Left renal cortex interstitium (tissue), 4 donors: ENCODE measurements around the gene ACKR3. TPM values are rescaled to one million over a fixed set of nuclear protein-coding genes. Genes with fewer than 3 reads are reported as not detected.

Experiments used
- DNase-seq, 4 donors: peaks; one replicate each; pipeline ENCODE4 v3.0.0-alpha.2; 2013; ENCODE audit warnings: low read depth in 4 of 4, low spot score in 2 of 4, missing footprints in 1 of 4
- polyA plus RNA-seq, 4 donors: library from polyadenylated mRNA; unstranded; fragments of 120-200 nt; gene quantifications; one replicate each; pipeline ENCODE4 v1.2.1, GENCODE V29; 2013; ENCODE audit not compliant: insufficient read length in 4 of 4

The ACKR3 gene
- polyA plus RNA-seq, 4 donors: 58.9 to 75.9 (median 66.3) TPM

- no peak for DNase-seq
Observed at GRCh38 chr2:236625156-236625690, 55.6 kb downstream of the ACKR3 start.

GRCh38 chr2:236626391-236627150 lies 56.9 kb downstream of the ACKR3 start:
- no peak for DNase-seq

- no peak for DNase-seq
Observed at GRCh38 chr2:236627193-236627592, 57.6 kb downstream of the ACKR3 start.

GRCh38 chr2:236627841-236628240 lies 58.2 kb downstream of the ACKR3 start:
- DNase-seq: no peak

- DNase-seq: no peak
Observed at GRCh38 chr2:236628256-236628901, 58.8 kb downstream of the ACKR3 start.

- DNase-seq: no peak
Observed at GRCh38 chr2:236628981-236629605, 59.5 kb downstream of the ACKR3 start.

- no peak for DNase-seq
Observed at GRCh38 chr2:236629961-236630872, 60.6 kb downstream of the ACKR3 start.

- no peak for DNase-seq
Observed at GRCh38 chr2:236631281-236631855, 61.7 kb downstream of the ACKR3 start.

GRCh38 chr2:236631856-236632291 lies 62.2 kb downstream of the ACKR3 start:
- DNase-seq: no peak
